ENCODE results near the gene RAC3.

DNA sequence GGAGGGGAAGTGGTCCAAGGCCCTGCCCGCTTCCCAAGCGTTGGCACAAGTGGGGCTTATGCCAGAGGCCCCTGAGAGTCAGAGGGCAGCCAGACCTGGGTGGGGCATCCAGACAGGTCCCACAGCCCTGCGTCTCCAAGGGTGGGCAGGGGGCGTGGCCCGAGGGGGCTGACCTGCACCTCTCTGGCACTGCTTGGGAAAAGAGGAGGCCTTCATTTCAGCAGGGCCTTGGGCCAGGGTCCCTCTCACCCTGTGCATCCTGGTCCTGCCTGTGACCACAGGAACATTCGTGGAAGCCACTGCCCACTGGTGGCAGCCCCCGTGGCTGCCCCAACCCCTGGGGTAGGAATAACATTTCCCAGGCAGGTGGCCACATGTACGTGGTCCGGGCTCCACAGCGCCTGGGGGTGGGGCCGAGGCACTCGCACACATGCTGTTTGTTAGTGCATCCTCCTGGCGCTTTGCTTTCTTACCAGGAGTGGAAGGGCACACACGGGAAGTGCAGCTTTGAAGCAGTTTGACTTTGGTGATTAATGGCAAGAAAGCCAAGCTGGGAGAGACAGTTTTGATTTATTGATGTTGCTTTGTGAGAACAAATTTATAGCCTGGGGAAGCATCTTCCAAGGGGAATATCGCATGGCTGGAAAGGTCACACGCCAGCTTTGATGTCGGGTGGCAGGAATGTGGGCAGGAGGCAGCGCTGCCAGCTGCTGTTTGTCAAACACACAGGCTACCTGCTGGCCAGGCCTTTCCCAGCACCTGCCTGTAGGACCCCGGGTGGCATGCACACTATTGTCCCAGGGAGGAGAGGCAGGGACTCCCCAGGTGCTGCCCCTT is 13.1 kb upstream of the RAC3 start:
- no peak for TF ChIP-seq EZH2 (IDR thresholded peaks at IDR 0.05; ENCODE audit: borderline replicate concordance, low read length)
- TF ChIP-seq, protein P1, sequence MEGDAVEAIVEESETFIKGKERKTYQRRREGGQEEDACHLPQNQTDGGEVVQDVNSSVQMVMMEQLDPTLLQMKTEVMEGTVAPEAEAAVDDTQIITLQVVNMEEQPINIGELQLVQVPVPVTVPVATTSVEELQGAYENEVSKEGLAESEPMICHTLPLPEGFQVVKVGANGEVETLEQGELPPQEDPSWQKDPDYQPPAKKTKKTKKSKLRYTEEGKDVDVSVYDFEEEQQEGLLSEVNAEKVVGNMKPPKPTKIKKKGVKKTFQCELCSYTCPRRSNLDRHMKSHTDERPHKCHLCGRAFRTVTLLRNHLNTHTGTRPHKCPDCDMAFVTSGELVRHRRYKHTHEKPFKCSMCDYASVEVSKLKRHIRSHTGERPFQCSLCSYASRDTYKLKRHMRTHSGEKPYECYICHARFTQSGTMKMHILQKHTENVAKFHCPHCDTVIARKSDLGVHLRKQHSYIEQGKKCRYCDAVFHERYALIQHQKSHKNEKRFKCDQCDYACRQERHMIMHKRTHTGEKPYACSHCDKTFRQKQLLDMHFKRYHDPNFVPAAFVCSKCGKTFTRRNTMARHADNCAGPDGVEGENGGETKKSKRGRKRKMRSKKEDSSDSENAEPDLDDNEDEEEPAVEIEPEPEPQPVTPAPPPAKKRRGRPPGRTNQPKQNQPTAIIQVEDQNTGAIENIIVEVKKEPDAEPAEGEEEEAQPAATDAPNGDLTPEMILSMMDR (conservative IDR thresholded peaks at IDR 0.05 in 1 of 2, IDR thresholded peaks at IDR 0.05 in 1 of 2; ENCODE audit: extremely low read depth in 1 of 2, insufficient read depth in 1 of 2, low read depth in 1 of 2, low read length in 2 of 2) = no peak

Measured in mammary epithelial cell (primary cell).